ENCODE data around the gene TRAPPC13.

TRAPPC13 gene

GRCh38 chr5:65693121-65693520 is 68.3 kb downstream of the TRAPPC13 start:
- TF ChIP-seq, protein P1, sequence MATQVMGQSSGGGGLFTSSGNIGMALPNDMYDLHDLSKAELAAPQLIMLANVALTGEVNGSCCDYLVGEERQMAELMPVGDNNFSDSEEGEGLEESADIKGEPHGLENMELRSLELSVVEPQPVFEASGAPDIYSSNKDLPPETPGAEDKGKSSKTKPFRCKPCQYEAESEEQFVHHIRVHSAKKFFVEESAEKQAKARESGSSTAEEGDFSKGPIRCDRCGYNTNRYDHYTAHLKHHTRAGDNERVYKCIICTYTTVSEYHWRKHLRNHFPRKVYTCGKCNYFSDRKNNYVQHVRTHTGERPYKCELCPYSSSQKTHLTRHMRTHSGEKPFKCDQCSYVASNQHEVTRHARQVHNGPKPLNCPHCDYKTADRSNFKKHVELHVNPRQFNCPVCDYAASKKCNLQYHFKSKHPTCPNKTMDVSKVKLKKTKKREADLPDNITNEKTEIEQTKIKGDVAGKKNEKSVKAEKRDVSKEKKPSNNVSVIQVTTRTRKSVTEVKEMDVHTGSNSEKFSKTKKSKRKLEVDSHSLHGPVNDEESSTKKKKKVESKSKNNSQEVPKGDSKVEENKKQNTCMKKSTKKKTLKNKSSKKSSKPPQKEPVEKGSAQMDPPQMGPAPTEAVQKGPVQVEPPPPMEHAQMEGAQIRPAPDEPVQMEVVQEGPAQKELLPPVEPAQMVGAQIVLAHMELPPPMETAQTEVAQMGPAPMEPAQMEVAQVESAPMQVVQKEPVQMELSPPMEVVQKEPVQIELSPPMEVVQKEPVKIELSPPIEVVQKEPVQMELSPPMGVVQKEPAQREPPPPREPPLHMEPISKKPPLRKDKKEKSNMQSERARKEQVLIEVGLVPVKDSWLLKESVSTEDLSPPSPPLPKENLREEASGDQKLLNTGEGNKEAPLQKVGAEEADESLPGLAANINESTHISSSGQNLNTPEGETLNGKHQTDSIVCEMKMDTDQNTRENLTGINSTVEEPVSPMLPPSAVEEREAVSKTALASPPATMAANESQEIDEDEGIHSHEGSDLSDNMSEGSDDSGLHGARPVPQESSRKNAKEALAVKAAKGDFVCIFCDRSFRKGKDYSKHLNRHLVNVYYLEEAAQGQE (IDR thresholded peaks at IDR 0.05; ENCODE audit: low read depth): no peak
- TF ChIP-seq, protein P2, sequence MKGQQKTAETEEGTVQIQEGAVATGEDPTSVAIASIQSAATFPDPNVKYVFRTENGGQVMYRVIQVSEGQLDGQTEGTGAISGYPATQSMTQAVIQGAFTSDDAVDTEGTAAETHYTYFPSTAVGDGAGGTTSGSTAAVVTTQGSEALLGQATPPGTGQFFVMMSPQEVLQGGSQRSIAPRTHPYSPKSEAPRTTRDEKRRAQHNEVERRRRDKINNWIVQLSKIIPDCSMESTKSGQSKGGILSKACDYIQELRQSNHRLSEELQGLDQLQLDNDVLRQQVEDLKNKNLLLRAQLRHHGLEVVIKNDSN (IDR thresholded peaks at IDR 0.05): no peak
- TF ChIP-seq TEAD4 (IDR thresholded peaks at IDR 0.05) (no peak), CREB1 (IDR thresholded peaks at IDR 0.05; ENCODE audit: low read depth) (no peak), EGR1 (IDR thresholded peaks at IDR 0.05) (no peak), CEBPB (IDR thresholded peaks at IDR 0.05) (no peak), NFIC (IDR thresholded peaks at IDR 0.05) (no peak), ZBTB7A (IDR thresholded peaks at IDR 0.05; ENCODE audit: low read depth) (no peak), TAF1 (IDR thresholded peaks at IDR 0.05; ENCODE audit: low read depth) (no peak), EP300 (IDR thresholded peaks at IDR 0.05; ENCODE audit: borderline replicate concordance) (no peak), FOXM1 (IDR thresholded peaks at IDR 0.05; ENCODE audit: borderline replicate concordance, low read depth) (no peak), TCF12 (IDR thresholded peaks at IDR 0.05; ENCODE audit: low read depth) (no peak), YY1 (IDR thresholded peaks at IDR 0.05; ENCODE audit: low read depth) (no peak), RAD21 (IDR thresholded peaks at IDR 0.05; ENCODE audit: low read depth) (no peak)
- TF ChIP-seq, protein P3, sequence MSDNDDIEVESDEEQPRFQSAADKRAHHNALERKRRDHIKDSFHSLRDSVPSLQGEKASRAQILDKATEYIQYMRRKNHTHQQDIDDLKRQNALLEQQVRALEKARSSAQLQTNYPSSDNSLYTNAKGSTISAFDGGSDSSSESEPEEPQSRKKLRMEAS (IDR thresholded peaks at IDR 0.05): no peak

DNA sequence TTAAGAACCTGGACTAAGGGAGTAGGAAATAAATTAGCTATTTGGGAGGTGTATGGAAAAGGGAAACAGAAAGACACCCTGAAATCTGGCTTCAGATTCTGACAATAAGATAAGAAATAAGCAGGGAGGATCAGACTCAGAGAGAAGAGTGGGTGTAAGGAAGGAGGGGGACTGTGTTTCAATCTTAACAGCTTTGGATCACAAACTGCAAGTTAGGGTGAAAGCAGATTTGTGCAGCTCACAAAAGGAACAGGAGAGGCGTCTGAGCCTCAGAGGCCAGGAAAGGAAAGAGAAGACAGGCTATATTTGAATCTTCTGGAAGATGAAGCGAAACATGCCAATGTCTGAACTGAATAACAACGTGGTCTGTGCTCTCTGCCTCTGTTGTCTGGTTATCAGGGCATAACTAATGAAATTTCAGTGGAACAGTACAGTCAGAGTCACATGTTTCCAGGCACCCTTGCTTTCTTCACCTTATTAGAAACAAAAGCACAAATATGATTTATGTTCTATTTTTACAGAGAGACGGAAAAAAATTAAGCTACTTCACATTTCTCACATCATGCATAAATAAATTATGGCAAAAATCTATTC is 70.4 kb downstream of the TRAPPC13 start:
- TF ChIP-seq TAF1 (IDR thresholded peaks at IDR 0.05; ENCODE audit: low read depth): no peak
- TF ChIP-seq, protein P2 (IDR thresholded peaks at IDR 0.05): no peak
- TF ChIP-seq, protein P1 (IDR thresholded peaks at IDR 0.05; ENCODE audit: low read depth): no peak
- no peak for TF ChIP-seq YY1 (IDR thresholded peaks at IDR 0.05; ENCODE audit: low read depth)
- TF ChIP-seq TEAD4 (IDR thresholded peaks at IDR 0.05): no peak
- no peak for TF ChIP-seq NFIC (IDR thresholded peaks at IDR 0.05)
- TF ChIP-seq CREB1 (IDR thresholded peaks at IDR 0.05; ENCODE audit: low read depth): no peak
- no peak for TF ChIP-seq EP300 (IDR thresholded peaks at IDR 0.05; ENCODE audit: borderline replicate concordance)
- TF ChIP-seq FOXM1 (IDR thresholded peaks at IDR 0.05; ENCODE audit: borderline replicate concordance, low read depth): no peak
- TF ChIP-seq EGR1 (IDR thresholded peaks at IDR 0.05): no peak
- no peak for TF ChIP-seq TCF12 (IDR thresholded peaks at IDR 0.05; ENCODE audit: low read depth)
- TF ChIP-seq ZBTB7A (IDR thresholded peaks at IDR 0.05; ENCODE audit: low read depth): no peak
- no peak for TF ChIP-seq RAD21 (IDR thresholded peaks at IDR 0.05; ENCODE audit: low read depth)

- TF ChIP-seq EP300 (IDR thresholded peaks at IDR 0.05; ENCODE audit: borderline replicate concordance) (no peak), NFIC (IDR thresholded peaks at IDR 0.05) (no peak), YY1 (IDR thresholded peaks at IDR 0.05; ENCODE audit: low read depth) (no peak), FOXM1 (IDR thresholded peaks at IDR 0.05; ENCODE audit: borderline replicate concordance, low read depth) (no peak)
Observed at GRCh38 chr5:65695896-65696295, 71.1 kb downstream of the TRAPPC13 start.

GRCh38 chr5:65696892-65697291 is 72.1 kb downstream of the TRAPPC13 start:
- TF ChIP-seq, protein P3 (IDR thresholded peaks at IDR 0.05): no peak
- no peak for TF ChIP-seq YY1 (IDR thresholded peaks at IDR 0.05; ENCODE audit: low read depth)
- TF ChIP-seq TCF12 (IDR thresholded peaks at IDR 0.05; ENCODE audit: low read depth): no peak
- TF ChIP-seq, protein P1 (IDR thresholded peaks at IDR 0.05; ENCODE audit: low read depth): no peak
- no peak for TF ChIP-seq EGR1 (IDR thresholded peaks at IDR 0.05)
- TF ChIP-seq TEAD4 (IDR thresholded peaks at IDR 0.05): no peak
- TF ChIP-seq FOXM1 (IDR thresholded peaks at IDR 0.05; ENCODE audit: borderline replicate concordance, low read depth): no peak
- no peak for TF ChIP-seq CEBPB (IDR thresholded peaks at IDR 0.05)
- no peak for TF ChIP-seq RAD21 (IDR thresholded peaks at IDR 0.05; ENCODE audit: low read depth)
- no peak for TF ChIP-seq EP300 (IDR thresholded peaks at IDR 0.05; ENCODE audit: borderline replicate concordance)
- no peak for TF ChIP-seq CREB1 (IDR thresholded peaks at IDR 0.05; ENCODE audit: low read depth)
- TF ChIP-seq, protein P2 (IDR thresholded peaks at IDR 0.05): no peak
- no peak for TF ChIP-seq ZBTB7A (IDR thresholded peaks at IDR 0.05; ENCODE audit: low read depth)
- no peak for TF ChIP-seq TAF1 (IDR thresholded peaks at IDR 0.05; ENCODE audit: low read depth)
